Neural cell (in vitro differentiated cells): Measurements from ENCODE around the gene PDLIM3.

Experiments used
- CTCF ChIP-seq: fragments of 450-650 bp; IDR thresholded peaks from 2 replicates; pipeline ENCODE4 v1.5.1; 2014; ENCODE audit warnings: antibody characterized with exemption, mild to moderate bottlenecking, moderate library complexity; ENCODE audit not compliant: poor library complexity, severe bottlenecking
- EP300 ChIP-seq: fragments of 450-650 bp; conservative IDR thresholded peaks from 2 replicates; pipeline ENCODE4 v1.6.1; 2014; ENCODE audit warnings: antibody characterized with exemption, mild to moderate bottlenecking, moderate library complexity; ENCODE audit not compliant: poor library complexity, severe bottlenecking
- EZH2 ChIP-seq: fragments of 200-600, 300-800 bp; shearing (Covaris generic), sonication (generic); IDR thresholded peaks from 2 replicates; pipeline ENCODE4 v1.6.1; 2014; ENCODE audit warnings: antibody characterized with exemption, low read length, borderline replicate concordance, mild to moderate bottlenecking; ENCODE audit not compliant: insufficient read depth, poor library complexity, severe bottlenecking
- POLR2AphosphoS5 ChIP-seq: IDR thresholded peaks from 2 replicates; pipeline ENCODE4 v1.6.1; 2012
- RAD21 ChIP-seq: fragments of 450-650 bp; conservative IDR thresholded peaks from 2 replicates; pipeline ENCODE4 v1.6.1; 2014; ENCODE audit warnings: antibody characterized with exemption, mild to moderate bottlenecking, moderate library complexity
- REST ChIP-seq: IDR thresholded peaks from 2 replicates; pipeline ENCODE4 v1.6.1; 2012; ENCODE audit warnings: borderline replicate concordance
- SMC3 ChIP-seq: fragments of 450-650 bp; conservative IDR thresholded peaks from 2 replicates; pipeline ENCODE4 v1.6.1; 2014; ENCODE audit warnings: antibody characterized with exemption, mild to moderate bottlenecking, moderate library complexity; ENCODE audit not compliant: poor library complexity

- TF ChIP-seq CTCF (no peak), RAD21 (no peak), SMC3 (no peak), REST (no peak), POLR2AphosphoS5 (no peak), EZH2 (no peak), EP300 (no peak)
Observed at GRCh38 chr4:185464887-185465286, 70.4 kb downstream of the PDLIM3 start.
